Mucosa of stomach (tissue), 1 donor: ENCODE measurements around the gene CYP2R1.

Experiments used
- H3K27me3 ChIP-seq: one replicate; pipeline ENCODE4 v1.7.0; 2013; ENCODE audit warnings: mild to moderate bottlenecking, low read length; ENCODE audit not compliant: control insufficient read depth, insufficient read depth
- H3K36me3 ChIP-seq: one replicate; pipeline ENCODE4 v1.7.0; 2013; ENCODE audit warnings: low read length; ENCODE audit not compliant: control insufficient read depth, insufficient read depth
- H3K4me1 ChIP-seq: one replicate; pipeline ENCODE4 v1.7.0; 2013; ENCODE audit warnings: mild to moderate bottlenecking, low read length; ENCODE audit not compliant: control insufficient read depth, insufficient read depth
- H3K4me3 ChIP-seq: one replicate; pipeline ENCODE4 v1.7.0; 2013; ENCODE audit warnings: low read length
- H3K9ac ChIP-seq: one replicate; pipeline ENCODE4 v1.7.0; 2013; ENCODE audit warnings: mild to moderate bottlenecking, low read length, moderate library complexity
- H3K9me3 ChIP-seq: one replicate; pipeline ENCODE4 v1.7.0; 2013; ENCODE audit warnings: mild to moderate bottlenecking, low read length, moderate library complexity; ENCODE audit not compliant: control insufficient read depth
- donor health status: Pancreatic carcinoma.

CYP2R1 gene

GRCh38 chr11:14892036-14892556 is at the start of gene CYP2R1:
Gene CYP2R1, minus strand, starts transcription at chr11:14892231. Its CDS starts 26 bp downstream, at chr11:14892205.
- Histone ChIP-seq H3K27me3 (no peaks in the 10 kb centered on the region), H3K4me3 (peak within 1 kb of the TSS; percentile 92), H3K9ac (peak within 1 kb of the TSS; percentile 81), H3K36me3 (no peaks in the 10 kb centered on the region), H3K9me3 (no peaks in the 10 kb centered on the region), H3K4me1 (peaks cover 12% of the 10 kb centered on the region)

- Histone ChIP-seq H3K9ac (no peak overlapping the region), H3K9me3 (no peaks in the 10 kb centered on the region), H3K27me3 (no peaks in the 10 kb centered on the region), H3K36me3 (no peaks in the 10 kb centered on the region), H3K4me3 (no peak overlapping the region), H3K4me1 (no peaks in the 10 kb centered on the region)
These were observed 46.9 kb upstream of the CYP2R1 start for GRCh38 chr11:14938936-14939335.

GRCh38 chr11:14934641-14935351 is 42.8 kb upstream of the CYP2R1 start:
- Histone ChIP-seq H3K4me3 (no peak overlapping the region), H3K9me3 (no peaks in the 10 kb centered on the region)

GRCh38 chr11:14932447-14932846 is 40.4 kb upstream of the CYP2R1 start:
- Histone ChIP-seq H3K9ac (no peak overlapping the region), H3K27me3 (no peaks in the 10 kb centered on the region), H3K4me1 (no peaks in the 10 kb centered on the region), H3K4me3 (no peak overlapping the region), H3K9me3 (no peaks in the 10 kb centered on the region), H3K36me3 (no peaks in the 10 kb centered on the region)

More at GRCh38 chr11:14934641-14935351, 42.8 kb upstream of the CYP2R1 start:
- Histone ChIP-seq H3K36me3 (no peaks in the 10 kb centered on the region), H3K27me3 (no peaks in the 10 kb centered on the region), H3K9ac (no peak overlapping the region), H3K4me1 (no peaks in the 10 kb centered on the region)

- Histone ChIP-seq H3K9me3 (no peaks in the 10 kb centered on the region), H3K36me3 (no peaks in the 10 kb centered on the region), H3K9ac (no peak overlapping the region), H3K4me3 (no peak overlapping the region), H3K4me1 (no peaks in the 10 kb centered on the region), H3K27me3 (no peaks in the 10 kb centered on the region)
These were observed 38.3 kb upstream of the CYP2R1 start for GRCh38 chr11:14930369-14930768.

GRCh38 chr11:14927146-14927545 is 35.1 kb upstream of the CYP2R1 start:
- no peak overlapping the region for H3K9ac ChIP-seq
- no peaks in the 10 kb centered on the region for H3K4me1 ChIP-seq
- no peaks in the 10 kb centered on the region for H3K27me3 ChIP-seq
- H3K36me3 ChIP-seq: no peaks in the 10 kb centered on the region
- no peak overlapping the region for H3K4me3 ChIP-seq
- no peaks in the 10 kb centered on the region for H3K9me3 ChIP-seq

- no peaks in the 10 kb centered on the region for H3K4me1 ChIP-seq
- H3K4me3 ChIP-seq: no peak overlapping the region
These were observed 32.3 kb upstream of the CYP2R1 start for GRCh38 chr11:14924318-14924717.

GRCh38 chr11:14916403-14916802 is 24.4 kb upstream of the CYP2R1 start:
- Histone ChIP-seq H3K36me3 (no peaks in the 10 kb centered on the region), H3K9me3 (no peaks in the 10 kb centered on the region), H3K4me1 (no peaks in the 10 kb centered on the region), H3K27me3 (no peaks in the 10 kb centered on the region), H3K9ac (no peak overlapping the region), H3K4me3 (no peak overlapping the region)

More at GRCh38 chr11:14924318-14924717, 32.3 kb upstream of the CYP2R1 start:
- Histone ChIP-seq H3K9ac (no peak overlapping the region), H3K27me3 (no peaks in the 10 kb centered on the region), H3K36me3 (no peaks in the 10 kb centered on the region), H3K9me3 (no peaks in the 10 kb centered on the region)

- Histone ChIP-seq H3K4me1 (no peaks in the 10 kb centered on the region), H3K4me3 (no peak overlapping the region), H3K36me3 (no peaks in the 10 kb centered on the region), H3K27me3 (no peaks in the 10 kb centered on the region), H3K9me3 (no peaks in the 10 kb centered on the region), H3K9ac (no peak overlapping the region)
These were observed 22.5 kb upstream of the CYP2R1 start for GRCh38 chr11:14914536-14914935.

GRCh38 chr11:14908214-14908880 is 16.3 kb upstream of the CYP2R1 start:
- Histone ChIP-seq H3K4me3 (no peak overlapping the region), H3K36me3 (no peaks in the 10 kb centered on the region), H3K4me1 (peaks cover 19% of the 10 kb centered on the region), H3K27me3 (no peaks in the 10 kb centered on the region), H3K9me3 (no peaks in the 10 kb centered on the region), H3K9ac (no peak overlapping the region)

GRCh38 chr11:14907411-14908213 is 15.6 kb upstream of the CYP2R1 start:
- Histone ChIP-seq H3K27me3 (no peaks in the 10 kb centered on the region), H3K9me3 (no peaks in the 10 kb centered on the region), H3K4me3 (no peak overlapping the region), H3K4me1 (peaks cover 19% of the 10 kb centered on the region), H3K9ac (no peak overlapping the region), H3K36me3 (no peaks in the 10 kb centered on the region)

- Histone ChIP-seq H3K4me3 (no peak overlapping the region), H3K9me3 (no peaks in the 10 kb centered on the region), H3K4me1 (peaks cover 19% of the 10 kb centered on the region), H3K9ac (no peak overlapping the region), H3K27me3 (no peaks in the 10 kb centered on the region), H3K36me3 (no peaks in the 10 kb centered on the region)
These were observed 15.0 kb upstream of the CYP2R1 start for GRCh38 chr11:14906993-14907392.
